ENCODE data around the gene LTBP1. TPM values are rescaled to one million over a fixed set of nuclear protein-coding genes. Genes with fewer than 3 reads are reported as not detected.

The LTBP1 gene
- total RNA-seq, 1 donor from 2014 or later = 36.0 TPM

DNA sequence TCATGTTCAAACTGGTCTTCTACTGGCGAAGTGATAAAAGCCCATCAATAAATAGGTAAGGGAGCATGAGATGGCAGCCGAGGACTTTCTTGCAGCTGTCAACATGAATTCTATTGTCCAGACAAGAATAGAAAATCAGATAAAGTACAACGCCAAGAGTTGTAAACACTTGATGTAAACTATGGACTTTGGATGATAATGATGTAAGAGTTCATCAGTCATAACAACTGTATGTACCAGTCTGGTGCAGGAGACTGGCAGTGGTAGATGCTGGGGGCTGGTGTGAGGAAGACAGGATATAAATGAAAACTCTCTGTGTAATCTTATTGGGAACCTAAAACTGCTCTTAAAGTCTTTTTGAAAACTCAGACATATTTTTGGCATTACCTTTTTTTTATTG is 373.8 kb downstream of the LTBP1 start:
- ATAC-seq (no peak), DNase-seq (no peak)
- H3K36me3 ChIP-seq = no peaks in the 10 kb centered on the region
- H3K9me3 ChIP-seq = no peaks in the 10 kb centered on the region
- no peaks in the 10 kb centered on the region for H3K27me3 ChIP-seq
- TF ChIP-seq, protein P1, sequence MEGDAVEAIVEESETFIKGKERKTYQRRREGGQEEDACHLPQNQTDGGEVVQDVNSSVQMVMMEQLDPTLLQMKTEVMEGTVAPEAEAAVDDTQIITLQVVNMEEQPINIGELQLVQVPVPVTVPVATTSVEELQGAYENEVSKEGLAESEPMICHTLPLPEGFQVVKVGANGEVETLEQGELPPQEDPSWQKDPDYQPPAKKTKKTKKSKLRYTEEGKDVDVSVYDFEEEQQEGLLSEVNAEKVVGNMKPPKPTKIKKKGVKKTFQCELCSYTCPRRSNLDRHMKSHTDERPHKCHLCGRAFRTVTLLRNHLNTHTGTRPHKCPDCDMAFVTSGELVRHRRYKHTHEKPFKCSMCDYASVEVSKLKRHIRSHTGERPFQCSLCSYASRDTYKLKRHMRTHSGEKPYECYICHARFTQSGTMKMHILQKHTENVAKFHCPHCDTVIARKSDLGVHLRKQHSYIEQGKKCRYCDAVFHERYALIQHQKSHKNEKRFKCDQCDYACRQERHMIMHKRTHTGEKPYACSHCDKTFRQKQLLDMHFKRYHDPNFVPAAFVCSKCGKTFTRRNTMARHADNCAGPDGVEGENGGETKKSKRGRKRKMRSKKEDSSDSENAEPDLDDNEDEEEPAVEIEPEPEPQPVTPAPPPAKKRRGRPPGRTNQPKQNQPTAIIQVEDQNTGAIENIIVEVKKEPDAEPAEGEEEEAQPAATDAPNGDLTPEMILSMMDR (IDR thresholded peaks at IDR 0.05) = no peak
- H3K27ac ChIP-seq = no peak overlapping the region
- H3K4me3 ChIP-seq = no peak overlapping the region
- intact Hi-C loops (cut with DNase I) = no loop called here
- peaks cover 19% of the 10 kb centered on the region for H3K4me1 ChIP-seq

DNA sequence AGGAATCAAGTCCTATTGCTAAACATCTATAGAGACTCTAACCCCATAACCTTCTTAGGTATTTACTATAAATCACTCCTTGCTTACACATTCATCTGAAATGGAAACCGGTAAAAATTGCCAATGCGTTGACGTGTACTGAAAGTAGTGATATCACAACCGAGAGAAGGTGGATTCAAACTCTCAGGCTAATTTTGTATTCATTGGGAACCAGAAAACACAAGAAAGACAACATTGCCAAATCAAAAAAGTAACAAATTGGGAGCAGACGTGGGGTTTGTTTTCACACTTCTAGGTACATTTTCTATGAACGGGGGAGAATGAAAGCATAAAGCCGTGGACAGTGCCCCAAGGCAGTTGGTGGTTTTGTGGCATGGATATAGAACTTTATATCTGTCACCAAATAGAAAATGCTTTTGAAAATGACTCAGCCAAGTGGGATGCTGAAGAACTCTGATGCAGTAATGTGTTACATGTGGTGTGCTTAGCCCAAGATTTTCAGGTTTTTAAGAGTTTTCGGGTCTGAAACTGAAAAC is 374.6 kb downstream of the LTBP1 start:
- intact Hi-C loops (cut with DNase I) = no loop called here
- TF ChIP-seq, protein P1 (IDR thresholded peaks at IDR 0.05) = no peak
- Histone ChIP-seq H3K36me3 (no peaks in the 10 kb centered on the region), H3K27ac (no peak overlapping the region), H3K4me3 (no peak overlapping the region), H3K4me1 (peaks cover 17% of the 10 kb centered on the region), H3K27me3 (no peaks in the 10 kb centered on the region), H3K9me3 (no peaks in the 10 kb centered on the region)
- ATAC-seq (no peak), DNase-seq (no peak)

DNA sequence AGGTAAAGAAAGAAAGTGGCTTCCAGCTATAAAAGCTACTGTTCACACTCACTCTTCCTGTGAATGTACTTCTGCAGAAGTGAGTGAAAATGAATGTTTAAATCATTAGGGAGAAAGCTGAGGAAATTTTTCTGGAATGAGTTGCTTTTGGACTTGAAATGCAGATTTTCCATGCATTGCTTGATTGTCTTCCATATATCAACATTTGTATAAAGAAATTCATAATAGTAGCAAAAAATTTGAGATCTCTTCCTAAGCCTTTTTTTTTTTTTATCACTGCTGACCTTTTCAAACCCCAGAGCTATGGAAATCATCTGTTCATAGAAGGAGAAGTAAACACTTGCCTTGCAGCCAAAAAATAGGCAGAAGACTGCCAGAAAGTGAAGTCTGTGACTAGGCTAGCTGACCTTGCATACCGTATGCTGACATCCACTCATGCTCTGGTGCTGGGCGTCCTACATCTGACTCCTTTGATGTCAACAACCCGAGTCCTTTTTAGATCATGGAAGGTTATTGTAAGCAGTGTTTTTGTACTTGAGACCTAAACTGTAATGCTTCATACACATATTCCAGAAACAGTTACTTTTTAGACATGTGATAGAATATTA is 375.2 kb downstream of the LTBP1 start:
- Histone ChIP-seq H3K4me1 (peaks cover 15% of the 10 kb centered on the region), H3K27me3 (no peaks in the 10 kb centered on the region), H3K27ac (no peak overlapping the region), H3K36me3 (no peaks in the 10 kb centered on the region), H3K9me3 (no peaks in the 10 kb centered on the region), H3K4me3 (no peak overlapping the region)
- TF ChIP-seq, protein P1 (IDR thresholded peaks at IDR 0.05) = no peak
- no peak for ATAC-seq
- DNase-seq = no peak
- intact Hi-C loops (cut with DNase I) = no loop called here

GRCh38 chr2:33322612-33323011 is 375.9 kb downstream of the LTBP1 start:
- H3K27ac ChIP-seq = no peak overlapping the region

DNA sequence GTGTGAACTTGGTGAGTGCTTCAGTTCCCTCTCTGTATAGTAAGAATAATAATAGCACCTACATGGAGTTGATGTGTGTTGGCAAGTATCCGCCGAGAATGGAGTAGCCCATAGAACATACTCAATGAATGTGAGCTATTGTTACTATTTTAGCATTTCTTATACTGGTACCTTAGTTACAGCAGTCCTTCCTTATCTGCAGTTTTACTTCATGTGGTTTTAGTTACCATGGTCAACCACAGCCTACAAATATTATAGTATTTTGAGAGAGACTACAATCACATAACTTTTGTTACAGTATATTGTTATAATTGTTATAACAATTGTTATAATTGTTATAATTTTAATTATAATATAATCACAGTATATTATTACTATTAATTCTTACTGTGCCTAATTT is 377.2 kb downstream of the LTBP1 start:
- TF ChIP-seq, protein P1 (IDR thresholded peaks at IDR 0.05) = no peak
- Histone ChIP-seq H3K9me3 (no peaks in the 10 kb centered on the region), H3K4me3 (no peak overlapping the region), H3K27ac (no peak overlapping the region), H3K27me3 (no peaks in the 10 kb centered on the region), H3K4me1 (peaks cover 15% of the 10 kb centered on the region), H3K36me3 (no peaks in the 10 kb centered on the region)
- DNase-seq = no peak
- intact Hi-C loops (cut with DNase I) = no loop called here
- ATAC-seq = no peak

More at GRCh38 chr2:33322612-33323011, 375.9 kb downstream of the LTBP1 start:
- TF ChIP-seq, protein P1 (IDR thresholded peaks at IDR 0.05) = no peak
- intact Hi-C loops (cut with DNase I) = no loop called here
- no peak overlapping the region for H3K4me3 ChIP-seq
- H3K4me1 ChIP-seq = peaks cover 15% of the 10 kb centered on the region
- DNase-seq = no peak
- no peaks in the 10 kb centered on the region for H3K9me3 ChIP-seq
- ATAC-seq = no peak
- H3K36me3 ChIP-seq = no peaks in the 10 kb centered on the region
- H3K27me3 ChIP-seq = no peaks in the 10 kb centered on the region
